HG03354 (cell line): ENCODE measurements around the gene PCDH7.

ENCODE experiments used
- ATAC-seq: cut with Tn5 transposase; IDR thresholded peaks from one replicate; pipeline ENCODE4 v1.9.1; 2021; ENCODE audit warnings: mild to moderate bottlenecking; ENCODE audit not compliant: unreplicated experiment, poor library complexity, severe bottlenecking

Gene PCDH7

DNA sequence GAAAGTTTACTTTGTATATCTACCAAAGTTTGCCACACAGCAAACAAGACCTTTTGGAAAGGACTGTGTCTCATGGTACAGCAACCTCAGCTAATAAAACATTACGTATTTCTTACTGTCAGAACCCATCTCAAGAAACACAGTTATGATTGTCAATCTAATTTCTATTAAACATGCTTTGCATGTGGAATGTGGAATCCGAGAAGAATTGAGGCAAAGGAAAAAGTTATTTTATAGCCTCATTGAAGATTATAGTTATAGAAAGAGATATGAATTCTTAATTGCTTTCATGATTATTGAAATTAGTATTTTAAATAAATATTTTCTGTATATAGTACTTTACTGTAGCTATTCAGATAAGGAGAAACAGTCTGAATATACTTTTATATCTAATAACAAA, 5.4 kb downstream of the PCDH7 start:
- ATAC-seq: no peak

DNA sequence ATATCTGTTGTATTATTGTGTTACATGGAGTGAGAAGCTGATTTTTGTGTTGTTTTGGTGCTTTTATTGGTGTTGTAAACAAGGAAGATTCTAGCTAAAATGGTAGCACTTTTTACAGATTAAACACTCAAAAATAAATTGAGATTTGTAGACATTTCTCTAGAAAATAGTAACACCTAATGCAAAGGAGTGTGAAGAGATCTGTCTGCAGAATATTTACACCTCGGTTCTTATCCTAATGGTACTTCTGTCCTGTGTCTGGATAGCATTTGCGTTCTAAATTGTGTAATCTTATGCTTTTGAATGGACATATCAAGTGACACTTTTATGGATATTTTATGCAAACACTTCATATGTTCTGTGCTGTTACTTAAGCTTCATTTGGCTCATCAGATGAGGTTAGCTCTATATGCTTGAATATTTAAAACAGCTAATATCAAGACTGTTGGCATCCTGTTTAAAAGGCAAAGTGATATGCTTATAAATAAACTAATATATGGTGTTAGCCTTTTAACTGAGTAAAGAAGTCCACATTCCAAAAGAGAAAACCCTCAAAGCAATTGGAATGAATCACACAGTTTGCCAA, 6.0 kb downstream of the PCDH7 start:
- no peak for ATAC-seq

DNA sequence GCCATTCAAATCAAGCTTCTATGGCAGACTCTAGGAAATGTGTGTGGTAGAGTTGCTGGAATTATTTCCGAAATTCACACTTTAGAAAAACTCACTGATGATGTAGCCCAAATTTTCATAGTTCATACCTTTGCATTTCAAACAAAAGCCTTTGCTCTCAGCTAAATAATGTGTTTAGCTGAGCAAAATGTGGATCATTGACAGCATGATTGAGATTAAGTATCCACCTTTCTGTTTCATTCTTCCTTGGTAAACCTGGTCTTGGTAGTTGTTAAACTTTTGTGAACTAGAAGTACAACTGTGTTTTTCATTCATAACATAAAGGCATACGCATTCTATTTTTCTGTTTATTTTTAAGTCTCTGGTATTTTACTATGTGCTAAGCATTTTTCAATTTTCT, 7.2 kb downstream of the PCDH7 start:
- ATAC-seq: no peak

DNA sequence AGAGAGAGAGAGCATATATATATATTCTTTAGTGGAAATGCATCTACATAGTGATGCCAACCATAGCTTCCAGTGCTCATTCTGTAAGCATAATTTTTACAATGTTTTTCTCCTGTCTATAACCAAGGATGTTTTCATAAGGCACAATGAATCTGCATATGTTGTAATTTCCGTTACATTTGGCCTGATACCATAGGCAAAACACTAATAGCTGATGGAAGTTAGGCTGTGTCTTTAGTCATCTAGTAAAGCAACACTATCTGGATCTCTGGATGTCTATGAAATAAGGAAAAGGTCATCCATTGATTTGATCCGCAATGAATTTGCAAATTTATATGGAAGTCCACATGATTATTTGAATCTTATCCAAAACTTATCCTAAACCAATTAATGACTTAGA, 8.1 kb downstream of the PCDH7 start:
- no peak for ATAC-seq

DNA sequence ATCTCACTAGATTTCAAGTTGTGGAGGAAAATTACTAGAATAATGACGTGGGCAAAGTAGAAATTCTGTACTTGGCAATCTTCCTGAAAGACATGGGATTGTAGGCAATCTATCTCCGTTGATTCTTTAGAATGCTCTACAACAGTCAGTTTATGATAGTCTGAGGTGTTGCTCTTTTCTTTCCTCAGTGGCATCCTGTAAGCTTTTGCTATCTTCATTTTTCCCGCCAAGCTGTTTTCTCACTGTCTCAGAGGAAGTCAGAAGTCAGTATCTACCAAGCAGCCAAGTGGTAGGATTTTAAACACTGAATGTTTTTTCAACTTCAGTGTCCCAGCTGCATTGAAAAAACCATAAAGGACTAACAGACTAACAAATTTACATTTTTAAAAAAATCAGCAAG, 23.7 kb downstream of the PCDH7 start:
- ATAC-seq: no peak

DNA sequence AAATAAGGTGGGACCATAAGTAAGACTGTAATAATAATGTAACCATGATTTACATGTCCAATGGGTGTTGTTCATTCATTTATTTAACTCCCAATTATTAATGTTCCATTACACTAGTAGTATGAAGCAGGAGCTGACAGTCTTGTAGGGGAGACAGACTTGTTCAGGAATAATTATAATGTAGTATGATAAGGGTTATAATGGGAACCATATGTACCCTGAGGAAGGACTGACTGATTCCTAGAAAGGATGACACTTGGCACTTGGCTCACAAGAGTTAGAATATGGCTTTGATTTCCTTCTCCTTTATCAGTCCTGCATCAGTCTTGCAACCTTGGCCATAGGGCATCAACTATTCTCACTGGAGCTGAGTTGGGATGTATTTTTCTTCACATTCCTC, 24.2 kb downstream of the PCDH7 start:
- no peak for ATAC-seq

DNA sequence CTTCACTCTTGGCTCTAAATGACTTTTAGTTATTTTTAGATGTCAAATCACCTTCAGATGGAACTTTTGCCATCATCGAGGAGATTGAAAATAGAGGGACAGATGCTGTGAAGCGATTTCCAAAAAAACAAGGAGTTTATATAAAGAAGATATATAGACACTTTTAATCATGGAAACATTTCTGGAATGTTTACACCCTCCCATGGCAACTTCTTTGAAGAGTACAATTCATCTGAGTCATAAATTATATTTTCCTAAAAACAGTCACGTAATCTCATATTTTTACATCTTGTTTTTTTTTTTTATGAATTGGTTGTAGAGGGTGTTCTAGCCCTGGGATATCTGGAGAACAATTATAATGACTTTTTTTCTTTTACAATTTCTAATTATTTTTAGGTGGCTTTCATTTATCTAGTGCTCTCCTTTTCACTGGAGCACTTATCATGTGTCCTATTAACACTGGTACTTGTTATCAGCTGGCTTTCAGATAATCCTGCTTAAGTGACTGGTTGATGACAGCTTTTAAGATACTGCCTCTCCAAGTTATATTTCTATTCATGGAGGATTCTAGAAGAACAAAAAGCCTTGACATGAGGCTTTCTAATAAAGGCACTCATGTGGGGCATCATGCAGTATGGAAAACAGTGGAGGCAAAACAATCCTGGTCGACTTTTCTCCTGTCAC, 24.9 kb downstream of the PCDH7 start:
- no peak for ATAC-seq

DNA sequence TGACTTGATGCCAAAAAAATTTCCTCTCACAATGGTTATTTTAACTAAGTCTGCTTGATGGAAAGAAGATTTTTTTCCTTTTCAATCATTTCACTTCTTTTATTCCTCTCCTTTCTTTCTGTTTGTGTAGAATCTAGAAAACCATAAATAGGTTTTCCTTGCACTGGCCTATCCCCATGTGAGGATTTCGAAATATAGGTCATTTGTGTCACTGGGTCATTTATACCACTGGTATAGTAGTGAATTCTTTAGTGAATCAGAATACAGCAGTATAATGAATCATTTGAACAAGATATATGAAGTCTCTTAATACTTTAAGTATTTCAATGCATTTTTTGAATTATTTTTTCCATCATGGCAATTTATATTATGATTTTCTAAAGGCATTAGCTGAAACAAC, 26.6 kb downstream of the PCDH7 start:
- ATAC-seq: no peak

DNA sequence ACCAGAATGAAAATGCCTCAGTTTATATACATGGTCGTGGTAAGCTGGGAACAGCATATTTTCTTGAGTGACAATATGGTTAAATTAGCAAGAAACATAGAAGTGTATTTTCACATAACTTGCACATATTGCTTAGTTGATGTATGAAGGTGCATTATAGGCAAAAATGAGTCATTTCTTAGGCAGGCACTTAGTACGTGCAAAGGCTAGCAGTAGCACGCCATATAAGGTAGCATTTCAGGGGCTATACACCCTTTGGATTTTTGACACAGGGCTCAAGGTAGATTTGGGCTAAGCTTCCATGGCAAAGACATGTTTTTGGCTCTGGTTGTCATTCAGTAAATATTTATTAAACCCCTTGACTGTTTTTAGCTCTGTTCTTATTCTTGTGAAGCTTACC, 33.1 kb downstream of the PCDH7 start:
- ATAC-seq: no peak

DNA sequence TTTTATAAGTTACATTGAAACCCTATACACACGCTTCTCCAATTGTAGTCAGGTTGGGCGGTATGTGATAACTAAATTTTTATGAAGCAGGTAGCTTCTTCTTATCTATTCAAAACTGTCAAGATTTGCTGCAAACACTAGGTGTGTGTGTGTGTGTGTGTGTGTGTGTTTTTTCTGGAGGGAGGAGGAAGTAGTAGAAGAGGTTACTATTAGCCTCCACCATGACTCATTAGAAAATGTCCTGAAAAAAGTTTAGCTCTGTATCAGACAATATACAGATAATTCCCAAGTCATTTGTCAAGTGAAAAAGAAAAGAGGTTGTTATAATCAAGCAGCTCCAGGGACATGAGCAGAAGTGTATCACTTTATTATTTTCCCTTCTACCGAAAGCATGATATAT, 33.9 kb downstream of the PCDH7 start:
- no peak for ATAC-seq

DNA sequence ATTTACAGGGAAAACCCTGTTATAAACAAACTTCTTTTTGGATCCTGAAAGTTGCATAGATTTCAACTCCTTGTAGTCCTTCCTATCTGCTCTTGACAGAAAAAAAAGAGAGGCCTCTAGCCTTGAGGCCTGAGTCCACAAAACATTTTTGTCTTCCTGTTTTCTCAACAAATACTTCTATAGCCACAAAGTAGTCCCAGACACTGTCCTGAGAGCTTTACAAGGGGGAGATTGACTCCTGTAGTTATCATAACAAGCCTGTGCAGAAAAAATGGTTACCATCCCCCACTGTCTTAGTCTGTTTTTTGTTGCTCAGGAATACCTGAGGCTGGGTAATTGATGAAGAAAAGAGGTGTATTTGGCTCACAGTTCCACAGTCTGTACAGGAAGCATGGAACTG, 35.2 kb downstream of the PCDH7 start:
- no peak for ATAC-seq

DNA sequence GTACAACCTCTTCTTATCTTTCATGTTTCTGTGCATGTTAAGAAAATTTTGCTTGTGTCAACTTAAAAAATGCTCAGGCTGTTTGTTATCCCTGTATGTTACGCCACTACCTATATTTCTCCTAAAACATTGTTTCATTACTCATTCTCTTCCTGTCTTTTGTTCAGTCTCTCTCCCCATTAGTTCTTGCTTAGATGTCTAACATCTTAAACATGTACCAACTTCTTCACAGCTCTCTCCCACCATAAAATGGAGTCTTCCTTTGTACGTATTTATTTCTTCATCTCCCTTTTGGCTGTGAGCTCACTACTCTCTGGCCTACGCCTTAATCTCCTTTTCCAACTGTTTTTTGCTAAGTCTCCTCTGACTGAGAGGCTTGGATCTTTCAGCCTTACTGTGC, 36.4 kb downstream of the PCDH7 start:
- no peak for ATAC-seq

DNA sequence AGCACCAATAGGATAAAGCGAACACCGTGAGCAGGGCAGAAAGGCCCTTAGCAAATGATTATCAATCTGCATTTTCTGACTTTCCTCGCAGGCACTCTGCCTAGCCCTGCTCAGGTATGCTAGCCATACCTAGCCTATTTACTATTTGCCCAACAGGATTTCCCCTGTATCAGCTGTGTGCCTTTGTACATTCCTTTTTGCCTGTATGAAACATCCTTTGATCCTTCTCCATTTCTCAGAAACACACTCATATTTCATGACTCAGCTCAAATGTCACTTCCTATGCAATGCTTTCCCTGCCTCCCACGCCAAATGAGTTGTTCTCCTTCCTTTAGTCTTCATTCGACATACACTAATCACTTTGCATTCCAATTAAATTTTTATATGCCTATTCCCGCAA, 37.2 kb downstream of the PCDH7 start:
- ATAC-seq: no peak

DNA sequence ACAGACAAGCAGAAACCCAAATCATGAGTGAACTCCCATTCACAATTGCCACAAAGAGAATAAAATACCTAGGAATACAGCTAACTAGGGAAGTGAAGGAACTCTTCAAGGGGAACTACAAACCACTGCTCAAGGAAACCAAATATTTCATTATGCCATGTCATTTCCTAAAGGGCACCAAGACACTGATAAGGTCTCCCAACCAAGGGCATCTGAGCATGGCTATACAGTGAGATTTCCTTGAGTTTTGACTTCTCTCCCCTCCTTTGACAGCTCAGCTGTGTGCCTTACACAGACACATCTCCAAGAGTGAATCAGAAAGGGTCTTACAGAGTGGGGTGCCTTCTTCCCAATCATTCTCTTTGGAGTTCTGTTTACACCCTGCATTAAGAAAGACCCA, 40.4 kb downstream of the PCDH7 start:
- no peak for ATAC-seq

DNA sequence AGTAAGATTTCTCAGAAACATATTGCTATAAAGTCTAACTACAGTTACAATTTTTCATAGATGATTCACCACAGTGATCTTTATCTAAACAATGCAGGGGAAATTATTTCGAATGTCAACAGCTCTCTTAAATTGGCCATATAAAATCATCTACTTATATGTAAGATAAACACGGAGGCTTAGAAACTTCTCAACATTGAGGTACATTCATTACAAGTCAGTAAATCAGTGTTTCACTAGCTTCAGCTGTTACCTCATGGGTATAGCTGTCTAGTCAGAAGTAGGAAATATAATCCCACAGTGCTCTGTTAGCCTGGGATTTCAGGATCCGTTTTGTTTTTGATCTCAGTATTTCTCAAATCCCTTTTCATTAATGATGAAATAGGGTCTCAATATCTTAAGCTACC, 43.2 kb downstream of the PCDH7 start:
- no peak for ATAC-seq

DNA sequence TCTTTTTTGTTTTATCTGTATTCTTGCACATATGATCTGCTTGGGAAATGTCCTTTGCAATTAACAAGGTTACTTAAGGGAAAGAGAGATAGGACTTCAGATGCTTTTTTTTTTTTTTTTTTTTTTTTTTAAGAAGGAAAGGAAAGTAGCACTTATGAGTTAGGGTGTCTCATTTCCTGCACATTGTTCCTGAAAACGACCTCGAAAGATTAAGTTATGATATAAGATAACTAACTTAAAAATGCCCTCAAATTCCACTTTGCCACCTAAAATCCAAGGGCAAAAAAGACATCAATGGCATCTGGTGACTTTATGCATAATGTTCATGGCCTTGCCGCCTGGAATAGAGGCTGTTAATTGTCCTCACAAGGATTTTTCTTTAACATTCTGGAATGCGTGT, 44.9 kb downstream of the PCDH7 start:
- ATAC-seq: no peak

DNA sequence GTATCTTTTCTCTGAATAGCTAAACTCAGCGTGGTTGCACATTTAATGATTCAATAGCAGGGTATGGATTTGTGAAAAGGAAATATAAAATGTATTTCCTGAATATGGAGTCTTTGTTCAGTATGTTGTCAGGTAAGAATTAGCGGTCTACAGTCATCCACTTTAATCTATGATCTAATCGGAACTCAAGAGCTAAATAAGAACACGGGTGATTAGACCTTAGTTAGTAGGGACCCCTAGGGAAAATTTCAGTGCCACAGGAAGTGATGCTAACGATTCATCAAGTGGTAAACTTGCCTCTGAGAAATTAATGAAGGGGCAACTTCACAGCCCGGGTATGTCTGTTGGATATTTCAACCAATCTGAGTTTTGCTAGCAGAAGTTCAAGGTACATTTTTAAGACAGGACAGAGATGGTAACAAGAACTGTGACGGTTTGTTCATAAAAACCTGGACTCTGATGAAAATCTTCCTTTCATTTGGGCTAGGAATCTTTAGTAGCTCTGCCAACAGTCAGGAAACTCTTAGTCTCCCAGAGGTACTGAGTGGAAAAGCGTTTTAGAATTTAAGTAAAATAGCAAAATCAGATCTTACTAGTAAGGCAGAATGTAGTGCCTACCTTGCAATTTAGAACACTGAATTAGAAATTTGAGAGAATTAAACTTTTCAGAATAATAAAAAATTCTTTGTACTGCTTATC, 47.1 kb downstream of the PCDH7 start:
- ATAC-seq: no peak

DNA sequence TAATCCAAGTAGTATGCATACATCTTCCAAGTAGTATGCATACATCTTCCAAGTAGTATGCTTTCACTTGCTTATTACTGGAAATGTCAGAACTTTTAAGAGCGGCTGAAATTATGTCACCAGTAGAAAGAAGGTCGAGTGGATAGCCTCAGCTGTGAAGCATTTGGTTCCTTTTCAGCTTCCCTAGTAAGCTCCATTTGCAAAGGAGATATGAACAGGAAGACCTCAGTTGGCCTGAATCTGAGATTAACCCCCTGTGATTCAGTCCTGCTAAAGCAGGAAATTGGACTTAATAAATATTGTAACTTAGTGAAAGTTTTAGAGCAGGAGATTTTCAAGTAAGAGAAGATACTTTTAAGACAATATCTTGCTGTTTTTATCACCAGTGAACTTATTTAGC, 48.1 kb downstream of the PCDH7 start:
- no peak for ATAC-seq

DNA sequence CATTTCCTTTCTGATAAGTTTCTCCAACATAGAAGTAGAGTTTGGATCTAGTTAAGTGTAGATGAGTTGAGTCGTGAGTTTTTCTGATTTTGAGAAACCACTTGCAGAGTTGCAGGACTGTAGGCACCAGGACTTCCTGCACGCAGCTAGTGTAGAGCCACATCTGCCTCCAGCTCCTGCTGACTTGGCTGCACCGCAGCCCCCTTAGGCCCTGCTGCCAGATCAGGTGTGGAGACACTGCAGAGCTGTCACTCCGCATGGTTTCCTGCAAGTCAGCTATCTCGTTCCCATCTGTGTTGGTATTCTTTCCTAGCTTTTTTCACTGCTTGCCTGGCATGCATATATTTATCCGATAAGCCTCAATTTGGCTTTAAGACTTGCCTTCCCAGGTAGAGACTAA, 48.9 kb downstream of the PCDH7 start:
- ATAC-seq: no peak

DNA sequence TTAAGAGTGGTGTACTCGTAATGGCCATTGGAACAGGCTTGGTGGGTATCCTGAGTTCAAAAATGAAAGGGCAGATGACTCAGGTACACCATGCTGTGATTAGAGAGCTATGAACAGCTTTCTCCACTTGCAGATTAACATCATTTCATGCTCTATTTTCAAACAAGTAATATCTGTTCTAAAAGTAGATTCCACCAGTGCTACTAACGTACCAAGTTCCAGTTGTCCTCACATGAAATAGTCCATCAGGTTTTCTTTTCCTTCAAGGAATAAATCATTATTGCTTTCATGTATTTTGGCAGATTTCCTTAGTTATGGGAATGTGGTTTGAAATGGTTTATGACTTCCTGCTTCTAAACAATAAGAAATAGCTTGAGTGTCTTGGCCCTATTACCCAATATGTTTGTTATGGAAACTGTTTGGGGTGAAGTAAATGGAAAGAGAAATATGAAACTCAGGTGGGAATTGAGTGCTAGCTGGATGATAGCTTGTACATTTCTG, 49.9 kb downstream of the PCDH7 start:
- ATAC-seq: no peak

DNA sequence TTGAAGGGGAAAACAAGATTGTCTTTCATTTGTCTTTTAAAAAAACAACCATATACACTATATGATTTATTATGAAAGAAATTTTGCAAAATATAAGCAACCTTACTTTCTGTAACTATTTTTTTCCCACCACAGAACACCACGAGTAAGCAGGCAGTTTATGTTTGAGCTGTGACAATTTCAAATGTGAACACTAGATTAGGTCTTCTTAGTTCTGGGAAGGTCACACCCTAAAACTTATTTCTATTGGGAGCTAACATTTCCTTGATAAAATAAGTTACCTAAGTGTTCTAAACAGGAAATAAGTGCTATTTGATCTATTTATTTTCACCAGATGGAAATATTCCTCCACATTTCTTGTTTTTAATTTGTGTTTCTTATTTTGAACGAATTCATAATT, 50.6 kb downstream of the PCDH7 start:
- no peak for ATAC-seq
